ENCODE results near the gene EPDR1. TPM values are rescaled to one million over a fixed set of nuclear protein-coding genes. Genes with fewer than 3 reads are reported as not detected.
A peak's percentile ranks its signal among the peaks of the same experiment; 100 is the strongest.

Gene EPDR1
- total RNA-seq, 1 experiment from 2014 or later: 5.3 TPM

DNA sequence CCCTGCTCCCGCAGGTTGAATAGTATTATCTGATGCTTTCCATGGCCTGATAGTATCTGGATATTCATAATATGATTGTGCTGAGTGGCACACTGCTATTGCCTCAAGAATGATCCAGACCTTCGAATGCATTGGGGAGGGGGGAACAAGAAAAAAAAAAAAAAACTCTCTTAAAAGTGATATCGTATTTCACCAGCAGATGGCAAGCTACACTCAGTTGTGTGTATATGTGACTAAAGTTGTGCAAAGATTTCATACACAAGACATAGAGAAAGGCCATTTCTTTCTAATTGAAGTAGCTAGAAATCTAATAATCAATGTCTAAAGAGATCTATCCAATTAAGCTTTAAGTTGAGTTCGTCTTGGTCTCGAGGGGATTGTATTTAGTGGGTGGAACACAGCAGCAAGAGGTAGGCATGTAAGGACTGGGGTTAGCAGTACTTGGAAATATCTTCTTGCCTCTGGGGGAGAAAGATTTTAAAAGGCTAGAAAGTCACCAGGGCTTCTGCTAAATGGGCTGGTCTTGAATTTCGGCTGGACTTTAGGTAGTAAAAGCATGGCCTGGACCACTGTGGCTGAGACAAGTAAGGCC, 19.1 kb upstream of the EPDR1 start:
- no peak overlapping the region for H2AFZ ChIP-seq (ENCODE audit: low read length)
- Mint-ChIP-seq H3K36me3 (ENCODE audit: insufficient read depth in 1 of 3, low read depth in 3 of 3) (no peaks in the 10 kb centered on the region), H3K27me3 (ENCODE audit: low read depth) (no peaks in the 10 kb centered on the region; the same call in none of the 2 replicates), H3K27ac (no peak overlapping the region; a peak in 1 of 7 replicates), H3K4me1 (0 out of 4 replicates have a peak, but pooled peaks cover 0 to 2% of the 10 kb centered on the region in 2 experiments), H3K4me3 (no peak overlapping the region), H3K9me3 (peaks cover 0 to 2% of the 10 kb centered on the region in 2 experiments; a peak in 1 of 5 replicates)
- no peak overlapping the region for H4K8ac ChIP-seq (replicated peaks; ENCODE audit: insufficient read length, low read depth, low read length)
- H4K5ac ChIP-seq (ENCODE audit: insufficient read length, low read depth, low read length): no peak overlapping the region
- TF ChIP-seq, protein P1, sequence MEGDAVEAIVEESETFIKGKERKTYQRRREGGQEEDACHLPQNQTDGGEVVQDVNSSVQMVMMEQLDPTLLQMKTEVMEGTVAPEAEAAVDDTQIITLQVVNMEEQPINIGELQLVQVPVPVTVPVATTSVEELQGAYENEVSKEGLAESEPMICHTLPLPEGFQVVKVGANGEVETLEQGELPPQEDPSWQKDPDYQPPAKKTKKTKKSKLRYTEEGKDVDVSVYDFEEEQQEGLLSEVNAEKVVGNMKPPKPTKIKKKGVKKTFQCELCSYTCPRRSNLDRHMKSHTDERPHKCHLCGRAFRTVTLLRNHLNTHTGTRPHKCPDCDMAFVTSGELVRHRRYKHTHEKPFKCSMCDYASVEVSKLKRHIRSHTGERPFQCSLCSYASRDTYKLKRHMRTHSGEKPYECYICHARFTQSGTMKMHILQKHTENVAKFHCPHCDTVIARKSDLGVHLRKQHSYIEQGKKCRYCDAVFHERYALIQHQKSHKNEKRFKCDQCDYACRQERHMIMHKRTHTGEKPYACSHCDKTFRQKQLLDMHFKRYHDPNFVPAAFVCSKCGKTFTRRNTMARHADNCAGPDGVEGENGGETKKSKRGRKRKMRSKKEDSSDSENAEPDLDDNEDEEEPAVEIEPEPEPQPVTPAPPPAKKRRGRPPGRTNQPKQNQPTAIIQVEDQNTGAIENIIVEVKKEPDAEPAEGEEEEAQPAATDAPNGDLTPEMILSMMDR (conservative IDR thresholded peaks at IDR 0.05): peak; percentile 73
- DNase-seq: no peak
- no peak overlapping the region for H3K23ac ChIP-seq (ENCODE audit: insufficient read length, low read depth, low read length)
- WGBS (ENCODE audit: extremely low coverage, insufficient read length, low lambda C conversion rate): no CpG with 5 or more reads among the region's 6 CpGs
- no peak overlapping the region for H3K4ac ChIP-seq (ENCODE audit: low read depth, low read length)
- H3K4me1 ChIP-seq (ENCODE audit: insufficient read depth, low read length): no peaks in the 10 kb centered on the region
- H3K79me2 ChIP-seq (ENCODE audit: insufficient read depth, low read length): no peaks in the 10 kb centered on the region
- no peaks in the 10 kb centered on the region for H3K79me1 ChIP-seq (ENCODE audit: insufficient read depth, low read depth, low read length, poor library complexity, severe bottlenecking)
- H2BK5ac ChIP-seq (ENCODE audit: insufficient read length, low read length): no peak overlapping the region
- no peak overlapping the region for H2BK120ac ChIP-seq (ENCODE audit: low read depth, low read length, poor library complexity, severe bottlenecking)
- no peak overlapping the region for H3K56ac ChIP-seq (ENCODE audit: insufficient read length, low read depth, low read length)
- H3K18ac ChIP-seq (ENCODE audit: insufficient read length, low read depth, low read length): no peak overlapping the region
- no peak overlapping the region for H3K27ac ChIP-seq (ENCODE audit: insufficient read length, low read depth, low read length)
- H4K20me1 ChIP-seq (ENCODE audit: control insufficient read depth, insufficient read depth, insufficient read length): no peaks in the 10 kb centered on the region
- H3K9ac ChIP-seq (ENCODE audit: extremely low read depth, insufficient read length, low read length): no peak overlapping the region
- no peak overlapping the region for H2BK20ac ChIP-seq (ENCODE audit: low read depth, low read length, poor library complexity, severe bottlenecking)
- no peak overlapping the region for H2BK15ac ChIP-seq (ENCODE audit: low read depth, low read length)
- no peak overlapping the region for H2BK12ac ChIP-seq (ENCODE audit: insufficient read length, low read depth, low read length)
- H3K23me2 ChIP-seq (ENCODE audit: insufficient read length, low read depth, low read length, poor library complexity, severe bottlenecking): no peaks in the 10 kb centered on the region
- H2AK5ac ChIP-seq (ENCODE audit: insufficient read length, low read length): no peak overlapping the region
- no peak overlapping the region for H3K14ac ChIP-seq (ENCODE audit: insufficient read depth, low read length)
- H3K4me2 ChIP-seq (ENCODE audit: insufficient read depth, insufficient read length, low read length): no peak overlapping the region
- H3K9me3 ChIP-seq (ENCODE audit: control insufficient read depth, low read depth, low read length): no peaks in the 10 kb centered on the region
- H3T11ph ChIP-seq (ENCODE audit: low read length): no peak overlapping the region
- no peak overlapping the region for H4K91ac ChIP-seq (ENCODE audit: insufficient read length, low read depth, low read length)
- no peaks in the 10 kb centered on the region for H3K27me3 ChIP-seq (ENCODE audit: insufficient read depth, low read length)

Measured in H9 (cell line).